Upper lobe of right lung (tissue), 1 donor: ENCODE measurements around the gene DUSP7. TPM values are rescaled to one million over a fixed set of nuclear protein-coding genes. Genes with fewer than 3 reads are reported as not detected.
"Not testable (repeated sequence)": the region's sequence is repeated elsewhere in the genome, so short reads cannot be mapped to it uniquely, and the experiment has no call there.

ENCODE experiments used
- ATAC-seq: fragments of 200-7000 bp; cut with Tn5 transposase; one replicate; pipeline ENCODE4 v1.9.1; 2020; ENCODE audit warnings: mild to moderate bottlenecking, moderate library complexity
- DNase-seq: peaks from one replicate; pipeline ENCODE4 v3.0.0-alpha.2; 2020
- H3K27ac ChIP-seq: fragments of 200-600 bp; one replicate; pipeline ENCODE4 v1.8.0; 2022
- H3K27me3 ChIP-seq: fragments of 200-600 bp; one replicate; pipeline ENCODE4 v1.8.0; 2022; ENCODE audit warnings: mild to moderate bottlenecking
- H3K36me3 ChIP-seq: fragments of 200-600 bp; one replicate; pipeline ENCODE4 v1.8.0; 2022
- H3K4me1 ChIP-seq: fragments of 200-600 bp; one replicate; pipeline ENCODE4 v1.8.0; 2022
- H3K4me3 ChIP-seq: fragments of 200-600 bp; one replicate; pipeline ENCODE4 v1.8.0; 2022; ENCODE audit warnings: mild to moderate bottlenecking
- H3K9me3 ChIP-seq: fragments of 200-600 bp; one replicate; pipeline ENCODE4 v1.8.0; 2022
- intact Hi-C: fragments of 100-400 bp; cut with DNase I; formaldehyde crosslinking; loops from one replicate; pipeline ENCODE4 v1.11.0; 2022
- total RNA-seq: library from RNA; stranded (reverse); fragmentation: NEBNext Ultra II Directional; extraction: Animal tissue kit (Norgen Biotek cat#: 25700); gene quantifications from one replicate; pipeline ENCODE4 v1.2.1, GENCODE V29; 2021
- TF ChIP-seq, protein P1 (sequence below): fragments of 200-600 bp; IDR thresholded peaks from one replicate; pipeline ENCODE4 v1.8.0; 2022; ENCODE audit warnings: antibody characterized with exemption
- donor health status: DM: no; HTN: yes; CAD: no; lungs with severe emphysema.

DUSP7 gene
- total RNA-seq, 1 donor from 2014 or later = 40.7 TPM

DNA sequence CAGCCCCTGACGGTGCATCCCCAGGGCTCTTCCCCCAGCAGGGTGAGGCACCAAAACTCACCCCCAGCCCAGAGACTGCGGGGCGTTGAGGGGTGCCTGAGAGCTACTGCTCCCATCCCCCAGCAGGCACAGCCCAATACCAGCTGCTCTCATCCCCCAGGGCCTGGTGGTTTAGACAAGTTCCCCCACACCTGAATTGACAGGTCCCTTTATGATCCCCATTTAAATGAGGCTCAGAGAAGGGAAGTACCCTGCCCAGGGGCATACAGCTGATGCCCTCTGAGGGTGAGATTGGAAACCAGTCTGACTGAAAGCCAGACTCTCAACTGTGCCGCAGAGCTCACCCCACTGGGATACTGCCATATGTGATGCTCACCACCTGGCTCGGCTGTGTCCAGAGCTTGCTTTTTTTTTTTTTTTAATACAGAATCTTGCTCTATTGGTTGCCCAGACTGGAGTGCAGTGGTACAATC is 20.1 kb downstream of the DUSP7 start:
- intact Hi-C loops = no loop called here
- no peak overlapping the region for H3K27ac ChIP-seq
- ATAC-seq = no peak
- TF ChIP-seq, protein P1, sequence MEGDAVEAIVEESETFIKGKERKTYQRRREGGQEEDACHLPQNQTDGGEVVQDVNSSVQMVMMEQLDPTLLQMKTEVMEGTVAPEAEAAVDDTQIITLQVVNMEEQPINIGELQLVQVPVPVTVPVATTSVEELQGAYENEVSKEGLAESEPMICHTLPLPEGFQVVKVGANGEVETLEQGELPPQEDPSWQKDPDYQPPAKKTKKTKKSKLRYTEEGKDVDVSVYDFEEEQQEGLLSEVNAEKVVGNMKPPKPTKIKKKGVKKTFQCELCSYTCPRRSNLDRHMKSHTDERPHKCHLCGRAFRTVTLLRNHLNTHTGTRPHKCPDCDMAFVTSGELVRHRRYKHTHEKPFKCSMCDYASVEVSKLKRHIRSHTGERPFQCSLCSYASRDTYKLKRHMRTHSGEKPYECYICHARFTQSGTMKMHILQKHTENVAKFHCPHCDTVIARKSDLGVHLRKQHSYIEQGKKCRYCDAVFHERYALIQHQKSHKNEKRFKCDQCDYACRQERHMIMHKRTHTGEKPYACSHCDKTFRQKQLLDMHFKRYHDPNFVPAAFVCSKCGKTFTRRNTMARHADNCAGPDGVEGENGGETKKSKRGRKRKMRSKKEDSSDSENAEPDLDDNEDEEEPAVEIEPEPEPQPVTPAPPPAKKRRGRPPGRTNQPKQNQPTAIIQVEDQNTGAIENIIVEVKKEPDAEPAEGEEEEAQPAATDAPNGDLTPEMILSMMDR = no peak
- no peak overlapping the region for H3K4me3 ChIP-seq
- no peaks in the 10 kb centered on the region for H3K9me3 ChIP-seq
- H3K36me3 ChIP-seq = no peaks in the 10 kb centered on the region
- DNase-seq = no peak
- H3K27me3 ChIP-seq = no peaks in the 10 kb centered on the region
- H3K4me1 ChIP-seq = peaks cover 15% of the 10 kb centered on the region

DNA sequence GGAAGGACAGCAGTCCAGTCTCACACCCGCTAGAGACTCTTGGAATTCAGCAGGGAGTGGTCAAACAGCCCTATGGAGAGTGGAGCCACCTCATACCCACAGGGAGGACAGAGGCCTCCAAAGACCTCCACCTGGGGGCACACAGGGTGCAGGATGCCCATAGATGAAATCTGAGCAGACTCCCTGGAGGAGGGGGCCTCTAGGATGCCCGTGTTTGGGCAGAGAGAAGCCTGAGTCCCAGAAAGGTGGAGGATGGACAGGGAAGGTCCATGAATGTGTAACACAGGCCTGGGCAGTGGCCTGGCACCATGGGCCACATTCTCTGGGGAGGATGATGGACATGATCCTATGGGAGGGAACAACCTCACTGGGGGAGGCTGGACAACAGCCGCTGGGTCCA is 21.7 kb downstream of the DUSP7 start:
- intact Hi-C loops = no loop called here
- ATAC-seq (no peak), DNase-seq (no peak)
- Histone ChIP-seq H3K36me3 (no peaks in the 10 kb centered on the region), H3K4me1 (peaks cover 3% of the 10 kb centered on the region), H3K27me3 (no peaks in the 10 kb centered on the region), H3K4me3 (no peak overlapping the region), H3K9me3 (no peaks in the 10 kb centered on the region), H3K27ac (no peak overlapping the region)
- TF ChIP-seq, protein P1 = no peak

DNA sequence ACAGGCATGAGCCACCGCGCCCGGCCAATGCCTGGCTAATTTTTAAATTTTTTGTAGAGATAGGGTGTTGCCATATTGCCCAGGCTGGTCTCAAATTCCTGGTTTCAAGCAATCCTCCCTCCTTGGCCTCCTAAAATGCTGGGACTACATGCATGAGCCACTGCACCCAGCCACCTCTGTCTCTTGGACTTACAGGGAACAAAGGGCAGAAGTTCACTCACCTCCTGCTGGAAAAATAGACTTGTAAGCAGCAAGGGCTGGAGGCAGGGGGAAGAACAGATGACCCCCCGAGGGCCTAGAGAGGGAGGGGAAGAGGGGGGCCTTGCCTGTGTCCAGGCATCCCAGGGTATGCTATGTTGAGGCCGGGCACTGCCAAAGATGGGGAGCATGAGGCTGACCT is 22.2 kb downstream of the DUSP7 start:
- no peaks in the 10 kb centered on the region for H3K36me3 ChIP-seq
- DNase-seq = no peak
- no peaks in the 10 kb centered on the region for H3K4me1 ChIP-seq
- intact Hi-C loops = no loop called here
- no peaks in the 10 kb centered on the region for H3K27me3 ChIP-seq
- no peak for ATAC-seq
- TF ChIP-seq, protein P1 = no peak
- H3K27ac ChIP-seq = no peak overlapping the region
- H3K9me3 ChIP-seq = no peaks in the 10 kb centered on the region
- H3K4me3 ChIP-seq = no peak overlapping the region

DNA sequence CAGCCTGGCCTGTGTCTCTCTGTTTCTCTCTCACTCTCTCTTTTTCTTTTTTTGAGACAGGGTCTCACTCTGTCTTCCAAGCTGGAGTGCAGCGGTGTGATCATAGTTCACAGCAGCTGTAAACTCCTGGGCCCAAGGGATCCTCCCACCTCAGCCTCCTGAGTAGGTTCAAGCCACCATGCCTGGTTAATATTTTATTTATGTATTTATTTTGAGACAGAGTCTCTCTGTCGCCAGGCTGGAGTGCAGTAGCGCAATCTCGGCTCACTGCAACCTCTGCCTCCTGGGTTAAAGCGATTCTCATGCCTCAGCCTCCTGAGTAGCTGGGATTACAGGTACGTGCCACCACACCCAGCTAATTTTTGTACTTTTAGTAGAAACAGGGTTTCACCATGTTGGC is 22.6 kb downstream of the DUSP7 start:
- ATAC-seq, H3K36me3 ChIP-seq, H3K4me1 ChIP-seq, H3K27me3 ChIP-seq, H3K9me3 ChIP-seq, DNase-seq, intact Hi-C loops, H3K27ac ChIP-seq, H3K4me3 ChIP-seq: not testable (repeated sequence)

DNA sequence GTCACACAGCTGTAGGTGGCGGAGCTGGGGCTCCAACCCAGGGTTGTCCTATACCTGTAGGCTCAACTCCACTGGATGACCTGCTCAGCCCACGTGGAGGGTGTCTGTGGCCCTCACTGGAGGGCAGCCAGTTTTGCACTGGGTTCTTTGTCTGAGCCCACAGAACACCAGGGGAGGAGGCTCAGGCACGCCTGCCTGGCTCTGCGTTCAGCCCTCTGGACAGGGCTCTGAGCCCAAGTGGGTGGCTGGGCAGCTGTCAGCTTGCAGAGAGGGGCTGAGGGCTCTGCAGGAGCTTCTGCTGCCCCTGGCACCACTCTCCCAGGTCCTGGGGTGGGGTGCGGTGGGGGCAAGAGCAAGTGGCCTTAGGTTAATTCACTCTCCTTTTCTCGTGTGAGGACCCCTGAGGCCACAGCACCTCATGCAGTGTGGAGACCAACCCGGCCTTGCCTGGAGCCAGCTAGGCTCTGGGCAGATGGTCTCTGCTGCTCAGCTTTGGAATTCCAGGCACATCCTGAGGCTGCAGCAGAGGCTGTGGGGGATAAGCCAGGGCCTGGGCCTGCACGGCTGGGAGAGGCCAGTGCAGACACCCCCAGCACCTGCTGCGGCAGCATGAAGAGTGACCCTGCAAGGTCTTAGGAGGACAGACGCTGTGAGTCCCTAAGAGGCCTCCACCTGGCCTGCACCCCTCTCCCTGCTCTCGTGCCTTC is 23.5 kb downstream of the DUSP7 start:
- DNase-seq (no peak), ATAC-seq (no peak)
- intact Hi-C loops = no loop called here

DNA sequence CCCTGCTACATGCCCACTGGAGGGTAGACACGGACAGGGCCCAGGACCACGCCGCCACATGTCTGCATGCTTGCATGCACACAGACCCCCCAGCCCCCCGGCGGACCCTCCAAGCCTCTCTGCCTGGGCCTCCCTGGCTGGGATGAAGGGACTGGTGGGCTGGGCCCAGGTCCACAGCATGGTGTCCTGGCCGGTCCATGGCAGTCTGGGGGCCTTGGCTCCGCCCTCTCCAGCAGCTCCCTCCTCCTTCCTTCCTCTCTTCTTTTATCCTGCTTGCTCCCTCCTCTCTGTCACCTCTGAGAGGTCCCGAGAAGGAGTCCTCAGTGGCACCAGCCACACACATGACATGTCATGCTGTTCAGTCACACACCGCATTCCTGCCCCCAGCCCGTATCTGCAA is 24.5 kb downstream of the DUSP7 start:
- H3K27me3 ChIP-seq = no peaks in the 10 kb centered on the region
- intact Hi-C loops = no loop called here
- H3K36me3 ChIP-seq = no peaks in the 10 kb centered on the region
- H3K4me1 ChIP-seq = no peaks in the 10 kb centered on the region
- no peak overlapping the region for H3K4me3 ChIP-seq
- DNase-seq (no peak), ATAC-seq (no peak)
- TF ChIP-seq, protein P1 = no peak
- H3K9me3 ChIP-seq = no peaks in the 10 kb centered on the region
- H3K27ac ChIP-seq = no peak overlapping the region

More for the DNA sequence above, 23.5 kb downstream of the DUSP7 start:
- no peak overlapping the region for H3K27ac ChIP-seq
- no peaks in the 10 kb centered on the region for H3K36me3 ChIP-seq
- H3K27me3 ChIP-seq = no peaks in the 10 kb centered on the region
- H3K9me3 ChIP-seq = no peaks in the 10 kb centered on the region
- H3K4me3 ChIP-seq = no peak overlapping the region
- TF ChIP-seq, protein P1 = no peak
- no peaks in the 10 kb centered on the region for H3K4me1 ChIP-seq
